Esophagus muscularis mucosa (tissue), 4 donors: ENCODE measurements around the gene CMA1. TPM values are rescaled to one million over a fixed set of nuclear protein-coding genes. Genes with fewer than 3 reads are reported as not detected.
"Not testable (repeated sequence)": the region's sequence is repeated elsewhere in the genome, so short reads cannot be mapped to it uniquely, and the experiment has no call there.

Experiments used
- DNase-seq: peaks from one replicate; pipeline ENCODE4 v3.0.0-alpha.2; 2017; ENCODE audit errors: extremely low spot score
- H3K27ac ChIP-seq, 4 donors: fragments of 200-600 bp; sonication (generic); replicated peaks in 1 of 4; 1 replicate in 3 of 4; 2 replicates in 1 of 4; pipeline ENCODE4 v1.5.1; 2016 to 2019; ENCODE audit warnings: mild to moderate bottlenecking in 1 of 4
- H3K27me3 ChIP-seq, 4 donors: fragments of 200-600 bp; sonication (generic); one replicate each; pipeline versions ENCODE4 v1.5.1 to v1.6.0; 2016 to 2019
- H3K36me3 ChIP-seq, 4 donors: fragments of 200-600 bp; sonication (generic); one replicate each; pipeline ENCODE4 v1.5.1; 2016 to 2019
- H3K4me1 ChIP-seq, 4 donors: fragments of 200-600 bp; sonication (generic); one replicate each; pipeline ENCODE4 v1.5.1; 2016 to 2019
- H3K4me3 ChIP-seq, 4 donors: fragments of 200-600 bp; sonication (generic); 1 replicate in 2 of 4; 2 replicates in 2 of 4; pipeline ENCODE4 v1.5.1; 2016 to 2019; ENCODE audit warnings: mild to moderate bottlenecking in 4 of 4, moderate library complexity in 1 of 4
- H3K9me3 ChIP-seq, 4 donors: fragments of 200-600 bp; sonication (generic); 1 replicate in 3 of 4; 2 replicates in 1 of 4; pipeline ENCODE4 v1.5.1; 2016 to 2019
- EP300 ChIP-seq: sonication (generic); formaldehyde crosslinking; IDR thresholded peaks from one replicate; pipeline ENCODE4 v1.6.1; 2017; ENCODE audit warnings: antibody characterized with exemption
- POLR2A ChIP-seq: fragments of 450-650 bp; IDR thresholded peaks from one replicate; pipeline ENCODE4 v1.6.1; 2017; ENCODE audit warnings: antibody characterized with exemption, moderate library complexity, mild to moderate bottlenecking, low read depth
- POLR2AphosphoS5 ChIP-seq, 2 donors: sonication (generic); formaldehyde crosslinking; IDR thresholded peaks; one replicate each; pipeline ENCODE4 v1.6.1; 2017; ENCODE audit warnings: antibody characterized with exemption in 2 of 2
- WGBS: methylation state at CpG from one replicate; pipeline ENCODE4 v1.1.5; 2018; 5-methylcytosine and 5-hydroxymethylcytosine counted together
- intact Hi-C: fragments of 100-400 bp; cut with DNase I; formaldehyde crosslinking; loops from one replicate; pipeline ENCODE4 v1.15.1; 2023
- total RNA-seq, 4 donors: library from RNA; depleted of rRNA; stranded (reverse); fragments of >200 nt; gene quantifications; one replicate each; pipeline versions ENCODE4 v1.1.0 to v1.2.1, GENCODE V29; 2016
- TF ChIP-seq, protein P1 (sequence below), 3 experiments: fragments of 200-600 bp in 2 of 3; fragments of 450-650 bp in 1 of 3; sonication (generic) in 2 of 3; IDR thresholded peaks; one replicate each; pipeline ENCODE4 v1.5.1; 2017 to 2019; ENCODE audit warnings: antibody characterized with exemption in 3 of 3, mild to moderate bottlenecking in 2 of 3, moderate library complexity in 1 of 3

Gene CMA1
- total RNA-seq, 4 donors from 2014 or later: 1.2 to 8.0 (median 2.6) TPM; not detected in 1

DNA sequence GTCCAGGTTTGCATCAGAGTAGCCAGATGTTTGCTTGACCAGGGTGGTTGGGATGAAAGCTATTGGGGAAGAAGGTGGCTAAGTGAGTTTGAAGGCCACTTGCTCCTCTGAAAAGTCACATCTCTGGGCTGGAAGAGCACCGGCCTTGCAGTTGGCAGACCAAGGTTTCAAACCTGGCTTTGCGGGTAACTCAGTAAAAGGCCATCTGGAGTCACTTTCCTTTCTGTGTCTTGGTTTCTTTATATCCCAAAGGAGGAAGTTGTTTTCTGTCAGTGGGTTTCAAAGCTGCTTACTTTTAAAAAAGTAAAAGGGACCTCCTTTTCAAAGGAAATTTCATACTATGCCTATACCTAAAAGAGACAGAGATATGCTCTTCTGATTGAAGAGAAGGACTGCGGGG, 26.2 kb upstream of the CMA1 start:
- intact Hi-C loops: no loop called here
- Histone ChIP-seq H3K4me1 (no peaks in the 10 kb centered on the region), H3K4me3 (no peak overlapping the region), H3K36me3 (no peaks in the 10 kb centered on the region), H3K27ac (no peak overlapping the region), H3K9me3 (no peaks in the 10 kb centered on the region), H3K27me3 (no peaks in the 10 kb centered on the region)
- DNase-seq: no peak
- TF ChIP-seq POLR2AphosphoS5 (IDR thresholded peaks at IDR 0.05): no peak
- TF ChIP-seq EP300: no peak
- TF ChIP-seq POLR2A: no peak
- TF ChIP-seq, protein P1, sequence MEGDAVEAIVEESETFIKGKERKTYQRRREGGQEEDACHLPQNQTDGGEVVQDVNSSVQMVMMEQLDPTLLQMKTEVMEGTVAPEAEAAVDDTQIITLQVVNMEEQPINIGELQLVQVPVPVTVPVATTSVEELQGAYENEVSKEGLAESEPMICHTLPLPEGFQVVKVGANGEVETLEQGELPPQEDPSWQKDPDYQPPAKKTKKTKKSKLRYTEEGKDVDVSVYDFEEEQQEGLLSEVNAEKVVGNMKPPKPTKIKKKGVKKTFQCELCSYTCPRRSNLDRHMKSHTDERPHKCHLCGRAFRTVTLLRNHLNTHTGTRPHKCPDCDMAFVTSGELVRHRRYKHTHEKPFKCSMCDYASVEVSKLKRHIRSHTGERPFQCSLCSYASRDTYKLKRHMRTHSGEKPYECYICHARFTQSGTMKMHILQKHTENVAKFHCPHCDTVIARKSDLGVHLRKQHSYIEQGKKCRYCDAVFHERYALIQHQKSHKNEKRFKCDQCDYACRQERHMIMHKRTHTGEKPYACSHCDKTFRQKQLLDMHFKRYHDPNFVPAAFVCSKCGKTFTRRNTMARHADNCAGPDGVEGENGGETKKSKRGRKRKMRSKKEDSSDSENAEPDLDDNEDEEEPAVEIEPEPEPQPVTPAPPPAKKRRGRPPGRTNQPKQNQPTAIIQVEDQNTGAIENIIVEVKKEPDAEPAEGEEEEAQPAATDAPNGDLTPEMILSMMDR (IDR thresholded peaks at IDR 0.05): no peak
- 82% methylated on average over 3 of the region's 3 CpGs for WGBS

DNA sequence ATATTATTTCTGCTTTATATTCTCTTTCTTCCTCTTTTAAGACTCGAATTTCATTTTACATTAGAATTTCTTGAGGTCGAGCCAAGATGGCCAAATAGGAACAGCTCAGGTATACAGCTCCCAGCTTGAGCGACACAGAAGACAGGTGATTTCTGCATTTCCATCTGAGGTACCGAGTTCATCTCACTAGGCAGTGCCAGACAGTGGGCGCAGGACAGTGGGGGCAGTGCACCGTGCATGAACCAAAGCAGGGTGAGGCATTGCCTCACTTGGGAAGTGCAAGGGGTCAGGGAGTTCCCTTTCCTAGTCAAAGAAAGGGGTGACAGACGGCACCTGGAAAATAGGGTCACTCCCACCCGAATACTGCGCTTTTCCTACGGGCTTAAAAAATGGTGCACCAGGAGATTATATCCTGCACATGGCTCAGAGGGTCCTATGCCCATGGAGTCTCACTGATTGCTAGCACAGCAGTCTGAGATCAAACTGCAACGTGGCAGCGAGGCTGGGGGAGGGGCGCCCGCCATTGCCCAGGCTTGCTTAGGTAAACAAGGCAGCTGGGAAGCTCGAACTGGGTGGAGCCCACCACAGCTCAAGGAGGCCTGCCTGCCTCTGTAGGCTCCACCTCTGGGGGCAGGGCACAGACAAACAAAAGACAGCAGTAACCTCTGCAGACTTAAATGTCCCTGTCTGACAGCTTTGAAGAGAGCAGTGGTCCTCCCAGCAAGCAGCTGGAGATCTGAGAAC, 18.0 kb upstream of the CMA1 start:
- intact Hi-C loops, H3K4me1 ChIP-seq, H3K27me3 ChIP-seq, H3K4me3 ChIP-seq, H3K27ac ChIP-seq, H3K36me3 ChIP-seq, DNase-seq, H3K9me3 ChIP-seq: not testable (repeated sequence)
- 88% methylated on average over 9 of the region's 15 CpGs for WGBS

DNA sequence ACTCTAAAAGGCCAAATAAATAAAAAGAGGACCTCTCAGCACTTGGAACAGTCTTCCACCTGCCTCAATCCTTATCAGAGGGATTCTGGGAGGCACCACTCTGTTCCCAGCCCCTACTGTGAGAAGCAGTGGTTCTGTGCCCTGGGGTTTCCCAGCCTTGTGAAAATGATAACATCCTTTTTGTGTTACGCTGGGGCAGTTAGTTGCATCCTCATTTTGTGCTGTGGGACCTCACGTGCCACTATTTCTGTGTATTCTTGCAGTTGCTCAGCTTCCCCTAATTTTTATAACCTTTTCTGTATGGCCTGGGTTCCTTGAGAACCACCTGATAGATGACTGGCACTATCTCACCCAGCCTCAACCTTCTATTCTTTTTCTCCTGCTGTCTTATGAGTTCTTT, 10.8 kb upstream of the CMA1 start:
- H3K4me3 ChIP-seq: no peak overlapping the region
- H3K27me3 ChIP-seq: no peaks in the 10 kb centered on the region
- no peak overlapping the region for H3K27ac ChIP-seq
- intact Hi-C loops: no loop called here
- WGBS: 47% methylated on average over 2 of the region's 2 CpGs
- TF ChIP-seq EP300 (no peak), POLR2A (no peak), POLR2AphosphoS5 (IDR thresholded peaks at IDR 0.05) (no peak)
- TF ChIP-seq, protein P1 (IDR thresholded peaks at IDR 0.05): no peak
- H3K9me3 ChIP-seq: no peaks in the 10 kb centered on the region
- no peak for DNase-seq
- no peaks in the 10 kb centered on the region for H3K36me3 ChIP-seq
- no peaks in the 10 kb centered on the region for H3K4me1 ChIP-seq

DNA sequence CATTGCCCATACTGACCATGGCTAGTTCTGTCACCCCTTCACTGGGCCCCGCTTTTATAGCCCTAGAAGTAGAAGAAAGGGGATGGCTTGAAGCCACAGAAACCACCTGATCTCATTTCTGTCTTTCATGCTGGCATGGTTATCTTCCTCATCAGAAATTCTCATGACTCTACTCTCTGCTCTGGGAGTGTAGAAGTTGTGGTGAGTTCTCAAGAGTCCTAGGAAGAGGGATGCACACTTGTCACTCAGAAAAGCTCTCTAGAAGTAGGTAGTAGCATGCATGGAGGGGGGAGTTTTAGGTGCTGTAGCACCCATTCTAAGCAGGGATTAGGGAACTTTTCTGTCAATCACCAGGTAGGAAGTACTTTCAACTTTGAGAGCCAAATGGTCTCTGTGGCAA, 6.1 kb upstream of the CMA1 start:
- intact Hi-C loops: no loop called here
- no peak overlapping the region for H3K27ac ChIP-seq
- no peaks in the 10 kb centered on the region for H3K36me3 ChIP-seq
- no peaks in the 10 kb centered on the region for H3K4me1 ChIP-seq
- WGBS: 63% methylated on average over 1 of the region's 1 CpG
- no peak for DNase-seq
- H3K4me3 ChIP-seq: no peak overlapping the region
- TF ChIP-seq POLR2A (no peak), EP300 (no peak), POLR2AphosphoS5 (IDR thresholded peaks at IDR 0.05) (no peak)
- TF ChIP-seq, protein P1 (IDR thresholded peaks at IDR 0.05): no peak
- H3K9me3 ChIP-seq: no peaks in the 10 kb centered on the region
- no peaks in the 10 kb centered on the region for H3K27me3 ChIP-seq

DNA sequence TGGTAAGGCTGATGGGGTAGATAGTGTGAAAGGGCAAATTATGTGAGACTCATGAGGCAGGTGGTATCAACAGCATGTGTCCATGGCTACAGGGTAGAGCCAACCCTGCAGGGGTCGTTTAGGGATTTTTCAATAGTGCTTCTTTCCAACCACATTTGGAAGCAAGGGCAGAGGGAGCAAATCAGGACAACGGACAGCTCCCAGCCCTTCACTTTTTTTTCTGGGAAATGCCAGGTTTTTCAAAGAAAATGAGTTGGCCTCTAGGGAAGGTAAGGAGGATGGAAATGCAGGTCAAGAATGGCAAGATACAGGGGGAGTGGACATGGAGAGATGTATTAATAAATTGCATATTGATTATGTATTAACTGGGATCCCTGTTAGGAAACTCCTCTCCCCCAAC, 4.9 kb upstream of the CMA1 start:
- intact Hi-C loops: no loop called here
- H3K4me3 ChIP-seq: no peak overlapping the region
- no peak overlapping the region for H3K27ac ChIP-seq
- TF ChIP-seq POLR2AphosphoS5 (IDR thresholded peaks at IDR 0.05): no peak
- no peak for TF ChIP-seq POLR2A
- no peak for TF ChIP-seq EP300
- TF ChIP-seq, protein P1 (IDR thresholded peaks at IDR 0.05): no peak
- no peaks in the 10 kb centered on the region for H3K9me3 ChIP-seq
- H3K27me3 ChIP-seq: no peaks in the 10 kb centered on the region
- WGBS: 9% methylated on average over 2 of the region's 2 CpGs
- no peaks in the 10 kb centered on the region for H3K36me3 ChIP-seq
- DNase-seq: no peak
- H3K4me1 ChIP-seq: no peaks in the 10 kb centered on the region
